HFFc6 (cell line): ENCODE results near the gene LAMA1. TPM values are rescaled to one million over a fixed set of nuclear protein-coding genes. Genes with fewer than 3 reads are reported as not detected.

Source experiments
- DNase-seq: peaks from one replicate; pipeline ENCODE4 v3.0.0-alpha.2; 2018
- H3K27ac Mint-ChIP-seq: 2 replicates; pipeline ENCODE4 v1.8.0; 2020; ENCODE audit warnings: mild to moderate bottlenecking, mixed read lengths
- H3K27me3 Mint-ChIP-seq: 2 replicates; pipeline ENCODE4 v1.8.0; 2021; ENCODE audit warnings: mild to moderate bottlenecking, moderate library complexity, mixed read lengths; ENCODE audit not compliant: insufficient read depth
- H3K36me3 Mint-ChIP-seq: 2 replicates; pipeline ENCODE4 v1.8.0; 2021; ENCODE audit warnings: low read depth, mixed read lengths
- H3K4me1 Mint-ChIP-seq: 2 replicates; pipeline ENCODE4 v1.8.0; 2020; ENCODE audit warnings: low read depth, mixed read lengths
- H3K4me3 Mint-ChIP-seq: 2 replicates; pipeline ENCODE4 v1.8.0; 2020; ENCODE audit warnings: mild to moderate bottlenecking, moderate library complexity, mixed read lengths
- H3K9me3 Mint-ChIP-seq: 2 replicates; pipeline ENCODE4 v1.8.0; 2020; ENCODE audit warnings: mild to moderate bottlenecking, mixed read lengths
- total RNA-seq, 6 experiments: library from RNA; stranded (reverse); fragmentation: NEBNext Ultra II Directional; extraction: Animal tissue kit (Norgen Biotek cat#: 25700); gene quantifications; 2 replicates in 1 of 6; 3 replicates in 5 of 6; pipeline ENCODE4 v1.2.3, GENCODE V29; 2021
- TF ChIP-seq, protein P1 (sequence below): fragments of 200-600 bp; sonication (generic); IDR thresholded peaks from 2 replicates; pipeline ENCODE4 v1.5.0; 2021; ENCODE audit warnings: antibody characterized with exemption, mild to moderate bottlenecking

The LAMA1 gene
- total RNA-seq, 6 experiments from 2014 or later: 0.12 to 1.5 (median 0.16) TPM

DNA sequence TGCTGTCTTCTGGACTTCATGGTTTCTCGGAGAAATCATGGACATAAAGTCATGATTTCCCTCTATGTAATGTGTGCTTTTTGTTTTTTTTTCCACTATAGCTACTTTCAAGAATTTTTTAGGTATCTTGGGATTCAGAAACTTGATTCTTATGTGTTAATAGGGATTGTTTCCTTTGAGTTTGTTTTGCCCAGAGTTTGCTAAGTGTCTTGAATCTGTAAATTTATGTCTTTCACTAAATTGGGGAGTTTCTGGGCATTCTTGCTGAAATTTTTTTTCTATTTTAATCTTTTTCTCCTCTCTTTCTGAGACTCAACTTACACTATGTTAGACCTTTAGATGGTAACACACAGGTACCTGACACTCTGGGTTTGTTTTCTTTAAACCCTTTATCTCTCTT lies 182.7 kb downstream of the LAMA1 start:
- H3K4me1 Mint-ChIP-seq: no peaks in the 10 kb centered on the region
- DNase-seq: no peak

DNA sequence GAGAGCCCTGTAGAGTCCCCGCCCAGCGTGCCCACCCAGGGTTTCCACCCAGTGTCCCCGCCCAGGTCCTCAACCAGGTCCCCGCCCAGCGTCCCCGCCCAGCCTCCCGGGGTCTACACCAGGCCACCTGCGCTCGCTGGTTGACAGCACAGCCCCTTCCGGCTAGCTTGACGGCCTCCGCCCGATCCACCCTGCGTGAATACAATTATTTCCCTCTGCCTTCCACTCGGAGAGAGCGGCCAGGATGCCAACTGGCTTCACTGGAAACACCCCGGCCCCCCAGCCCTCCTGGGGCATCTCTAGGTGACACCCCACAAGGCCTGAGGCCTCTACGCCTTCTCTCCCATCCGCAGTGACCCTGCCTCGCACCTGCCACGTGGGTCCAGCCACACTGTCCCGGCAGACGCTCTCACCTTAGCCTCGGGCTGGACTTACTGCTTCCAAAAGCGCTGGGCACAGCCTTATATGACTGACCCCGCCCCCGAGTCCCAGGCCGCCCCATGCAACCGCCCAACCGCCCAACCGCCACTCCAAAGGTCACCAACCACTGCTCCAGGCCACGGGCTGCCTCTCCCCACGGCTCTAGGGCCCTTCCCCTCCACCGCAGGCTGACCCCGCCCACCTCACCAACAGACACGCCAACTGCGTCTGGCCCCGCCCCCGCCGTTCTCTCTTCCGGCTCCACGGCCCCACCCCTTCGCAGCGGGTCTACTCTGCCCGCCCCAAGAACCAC lies 188.1 kb downstream of the LAMA1 start:
- H3K4me3 Mint-ChIP-seq: no peak overlapping the region
- H3K27me3 Mint-ChIP-seq: peaks cover 2% of the 10 kb centered on the region; the same call in 1 of the 2 replicates
- H3K36me3 Mint-ChIP-seq: no peaks in the 10 kb centered on the region
- H3K4me1 Mint-ChIP-seq: no peaks in the 10 kb centered on the region
- TF ChIP-seq, protein P1, sequence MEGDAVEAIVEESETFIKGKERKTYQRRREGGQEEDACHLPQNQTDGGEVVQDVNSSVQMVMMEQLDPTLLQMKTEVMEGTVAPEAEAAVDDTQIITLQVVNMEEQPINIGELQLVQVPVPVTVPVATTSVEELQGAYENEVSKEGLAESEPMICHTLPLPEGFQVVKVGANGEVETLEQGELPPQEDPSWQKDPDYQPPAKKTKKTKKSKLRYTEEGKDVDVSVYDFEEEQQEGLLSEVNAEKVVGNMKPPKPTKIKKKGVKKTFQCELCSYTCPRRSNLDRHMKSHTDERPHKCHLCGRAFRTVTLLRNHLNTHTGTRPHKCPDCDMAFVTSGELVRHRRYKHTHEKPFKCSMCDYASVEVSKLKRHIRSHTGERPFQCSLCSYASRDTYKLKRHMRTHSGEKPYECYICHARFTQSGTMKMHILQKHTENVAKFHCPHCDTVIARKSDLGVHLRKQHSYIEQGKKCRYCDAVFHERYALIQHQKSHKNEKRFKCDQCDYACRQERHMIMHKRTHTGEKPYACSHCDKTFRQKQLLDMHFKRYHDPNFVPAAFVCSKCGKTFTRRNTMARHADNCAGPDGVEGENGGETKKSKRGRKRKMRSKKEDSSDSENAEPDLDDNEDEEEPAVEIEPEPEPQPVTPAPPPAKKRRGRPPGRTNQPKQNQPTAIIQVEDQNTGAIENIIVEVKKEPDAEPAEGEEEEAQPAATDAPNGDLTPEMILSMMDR: no peak
- DNase-seq: no peak
- H3K27ac Mint-ChIP-seq: no peak overlapping the region
- peaks cover 8% of the 10 kb centered on the region for H3K9me3 Mint-ChIP-seq

More for the DNA sequence above, 182.7 kb downstream of the LAMA1 start:
- Mint-ChIP-seq H3K9me3 (peaks cover 10% of the 10 kb centered on the region), H3K27ac (no peak overlapping the region), H3K4me3 (no peak overlapping the region), H3K27me3 (peaks cover 2% of the 10 kb centered on the region; the same call in 1 of the 2 replicates), H3K36me3 (no peaks in the 10 kb centered on the region)
- TF ChIP-seq, protein P1: no peak

DNA sequence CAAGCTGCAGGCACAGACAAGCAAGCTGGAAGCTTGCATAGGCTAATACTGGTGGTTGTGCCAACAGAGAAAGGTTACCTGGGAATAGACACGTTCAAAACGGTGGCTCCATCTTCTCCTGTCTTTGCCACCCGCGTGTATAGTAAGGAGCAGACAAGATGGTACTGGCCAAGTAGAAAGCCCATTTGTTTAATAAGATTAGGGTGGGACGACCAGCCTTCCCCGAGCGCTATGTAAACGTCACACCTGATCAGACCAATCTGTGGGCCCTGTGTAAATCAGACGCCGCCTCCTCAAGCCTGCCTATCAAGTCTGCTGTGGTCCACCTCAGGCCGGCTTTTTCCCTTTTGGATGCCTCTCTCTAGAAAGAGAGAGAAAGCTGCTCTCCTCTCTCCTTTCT lies 189.2 kb downstream of the LAMA1 start:
- no peak overlapping the region for H3K4me3 Mint-ChIP-seq
- H3K36me3 Mint-ChIP-seq: no peaks in the 10 kb centered on the region
- no peak overlapping the region for H3K27ac Mint-ChIP-seq

DNA sequence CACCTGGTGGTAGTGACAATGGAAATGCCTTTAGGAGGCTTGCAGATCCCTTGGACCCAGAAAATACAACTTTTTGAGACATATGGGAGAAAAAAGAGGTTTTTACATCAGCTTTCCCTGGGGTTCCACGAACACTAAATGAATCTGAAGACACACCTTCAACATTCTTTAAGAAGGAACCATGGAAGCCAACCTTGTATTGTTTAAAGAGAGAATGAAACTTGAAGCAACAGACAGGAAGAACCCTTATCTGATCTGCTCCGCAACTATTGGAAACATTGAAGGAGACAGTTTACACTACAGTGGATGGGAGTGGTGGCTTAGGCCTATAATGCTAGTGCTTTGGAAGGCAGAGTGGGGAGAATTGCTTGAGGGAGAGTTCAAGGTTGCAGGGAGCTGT lies 190.4 kb downstream of the LAMA1 start:
- Mint-ChIP-seq H3K4me3 (no peak overlapping the region), H3K4me1 (no peaks in the 10 kb centered on the region), H3K27me3 (peaks cover 2% of the 10 kb centered on the region; the same call in 1 of the 2 replicates), H3K9me3 (peaks cover 9% of the 10 kb centered on the region), H3K36me3 (no peaks in the 10 kb centered on the region), H3K27ac (no peak overlapping the region)
- TF ChIP-seq, protein P1: no peak
- no peak for DNase-seq

More for the DNA sequence above, 189.2 kb downstream of the LAMA1 start:
- no peak for DNase-seq
- peaks cover 2% of the 10 kb centered on the region; the same call in 1 of the 2 replicates for H3K27me3 Mint-ChIP-seq
- no peaks in the 10 kb centered on the region for H3K4me1 Mint-ChIP-seq
- TF ChIP-seq, protein P1: no peak
- peaks cover 9% of the 10 kb centered on the region for H3K9me3 Mint-ChIP-seq

DNA sequence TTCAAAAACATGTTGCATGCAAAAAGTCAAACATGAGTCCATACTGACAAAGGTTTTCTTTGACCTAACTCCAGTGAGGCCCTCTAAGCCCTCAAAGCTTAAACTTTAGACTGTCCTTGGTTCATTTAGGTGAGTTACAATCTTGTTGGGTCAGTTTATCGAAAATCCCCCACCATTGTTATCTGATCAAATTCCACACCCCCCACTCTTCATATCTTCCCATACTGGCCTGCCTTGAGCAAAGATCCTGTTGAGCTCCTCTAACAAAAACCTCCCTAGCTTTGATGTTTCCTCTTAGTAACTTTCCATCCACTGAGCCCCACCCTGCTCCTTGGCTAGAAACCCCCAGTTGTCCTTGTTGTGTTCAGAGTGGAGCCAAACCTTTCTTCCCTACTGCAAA lies 194.4 kb downstream of the LAMA1 start:
- Mint-ChIP-seq H3K27me3 (no peaks in the 10 kb centered on the region), H3K9me3 (peaks cover 9% of the 10 kb centered on the region), H3K27ac (no peak overlapping the region), H3K36me3 (no peaks in the 10 kb centered on the region), H3K4me3 (no peak overlapping the region), H3K4me1 (no peaks in the 10 kb centered on the region)
- TF ChIP-seq, protein P1: no peak
- DNase-seq: no peak
